NT2/D1 (cell line): ENCODE results near the gene WDR64.
"Not testable (repeated sequence)": the region's sequence is repeated elsewhere in the genome, so short reads cannot be mapped to it uniquely, and the experiment has no call there.

Source experiments
- DNase-seq: peaks from one replicate; pipeline ENCODE4 v3.0.0-alpha.2; 2011; ENCODE audit warnings: low read depth, low spot score
- H3K27me3 ChIP-seq: 2 replicates; pipeline ENCODE4 v1.6.0; 2011; ENCODE audit warnings: mild to moderate bottlenecking; ENCODE audit not compliant: insufficient read length, insufficient read depth
- H3K36me3 ChIP-seq: 2 replicates; pipeline ENCODE4 v1.6.1; 2011; ENCODE audit warnings: mild to moderate bottlenecking, low read length, mixed read lengths; ENCODE audit not compliant: insufficient read depth, insufficient read length
- H3K4me1 ChIP-seq: 2 replicates; pipeline ENCODE4 v1.5.1; 2011; ENCODE audit not compliant: insufficient read depth, insufficient read length
- H3K4me3 ChIP-seq: 2 replicates; pipeline ENCODE4 v1.5.1; 2011; ENCODE audit warnings: low read depth; ENCODE audit not compliant: insufficient read length
- H3K9ac ChIP-seq: 2 replicates; pipeline ENCODE4 v1.6.0; 2011; ENCODE audit warnings: low read depth; ENCODE audit not compliant: insufficient read length
- H3K9me3 ChIP-seq: 2 replicates; pipeline ENCODE4 v1.5.1; 2011; ENCODE audit warnings: mild to moderate bottlenecking, low read length; ENCODE audit not compliant: insufficient read depth
- SUZ12 ChIP-seq: IDR thresholded peaks from 2 replicates; pipeline ENCODE4 v1.6.1; 2011; ENCODE audit not compliant: insufficient read length, insufficient read depth; ENCODE audit errors: extremely low read depth
- YY1 ChIP-seq: IDR thresholded peaks from 2 replicates; pipeline ENCODE4 v1.6.1; 2011; ENCODE audit not compliant: insufficient read length, insufficient read depth
- ZNF274 ChIP-seq: IDR thresholded peaks from 2 replicates; pipeline ENCODE4 v1.6.1; 2011; ENCODE audit warnings: mild to moderate bottlenecking, low read depth, low read length

WDR64 gene

GRCh38 chr1:241817956-241818612, 166.0 kb downstream of the WDR64 start:
- DNase-seq: no peak
- no peaks in the 10 kb centered on the region for H3K9me3 ChIP-seq
- H3K27me3 ChIP-seq: no peaks in the 10 kb centered on the region
- H3K4me1 ChIP-seq: no peaks in the 10 kb centered on the region
- no peak overlapping the region for H3K4me3 ChIP-seq
- no peak overlapping the region for H3K9ac ChIP-seq
- TF ChIP-seq YY1: no peak
- TF ChIP-seq ZNF274: no peak
- no peak for TF ChIP-seq SUZ12
- H3K36me3 ChIP-seq: no peaks in the 10 kb centered on the region

DNA sequence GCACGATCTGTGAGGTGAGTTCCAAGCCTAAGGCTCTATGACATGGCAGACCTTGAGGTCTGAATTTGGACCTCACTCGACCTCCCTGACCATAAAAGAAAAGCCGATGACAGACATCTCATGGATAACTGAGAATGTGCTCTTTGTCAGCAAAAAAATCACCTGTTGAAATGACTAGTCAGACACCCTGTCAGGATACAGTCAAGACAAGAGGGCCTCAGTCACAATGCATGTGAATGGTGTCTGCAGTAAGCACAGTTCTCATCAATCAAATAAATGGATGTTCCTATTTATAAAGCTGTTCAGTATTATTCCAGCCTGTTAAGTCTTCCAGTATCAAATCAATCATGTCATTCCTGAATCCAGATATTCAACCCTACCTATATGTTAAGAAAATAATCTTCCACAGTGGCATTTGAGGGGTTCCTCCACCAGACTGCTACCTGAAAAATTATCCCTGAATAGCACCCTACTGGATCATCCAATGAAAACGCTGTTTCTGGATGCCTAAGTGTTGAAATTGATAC, 167.3 kb downstream of the WDR64 start:
- no peaks in the 10 kb centered on the region for H3K36me3 ChIP-seq
- H3K4me1 ChIP-seq: no peaks in the 10 kb centered on the region
- TF ChIP-seq ZNF274 (no peak), YY1 (no peak), SUZ12 (no peak)
- no peak overlapping the region for H3K4me3 ChIP-seq
- DNase-seq: no peak
- no peaks in the 10 kb centered on the region for H3K9me3 ChIP-seq
- H3K27me3 ChIP-seq: no peaks in the 10 kb centered on the region
- H3K9ac ChIP-seq: no peak overlapping the region

DNA sequence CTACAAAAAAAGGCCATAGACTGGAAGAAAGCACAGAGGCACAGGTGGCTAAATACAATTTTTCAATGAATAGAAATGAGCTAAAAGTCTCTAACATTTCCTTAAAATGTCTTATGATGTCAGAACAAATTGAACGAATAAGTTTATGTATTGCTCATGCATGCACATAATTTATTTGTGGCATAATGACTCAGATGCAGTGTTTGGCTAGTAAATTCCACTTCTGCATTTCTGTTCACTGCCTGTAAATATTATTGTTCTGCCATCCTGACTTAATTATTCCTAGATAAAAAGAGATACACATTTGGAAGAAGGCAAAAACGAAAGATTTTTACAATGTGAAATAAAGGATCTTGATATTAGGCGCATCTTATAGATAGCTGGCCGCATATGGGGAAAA, 169.3 kb downstream of the WDR64 start:
- Histone ChIP-seq H3K4me1 (no peaks in the 10 kb centered on the region), H3K9me3 (no peaks in the 10 kb centered on the region), H3K4me3 (no peak overlapping the region), H3K27me3 (no peaks in the 10 kb centered on the region), H3K36me3 (no peaks in the 10 kb centered on the region), H3K9ac (no peak overlapping the region)
- TF ChIP-seq ZNF274 (no peak), SUZ12 (no peak), YY1 (no peak)
- DNase-seq: no peak

GRCh38 chr1:241822846-241823245, 170.8 kb downstream of the WDR64 start:
- Histone ChIP-seq H3K9ac (no peak overlapping the region), H3K27me3 (no peaks in the 10 kb centered on the region), H3K4me3 (no peak overlapping the region), H3K36me3 (no peaks in the 10 kb centered on the region), H3K4me1 (no peaks in the 10 kb centered on the region), H3K9me3 (no peaks in the 10 kb centered on the region)
- no peak for TF ChIP-seq YY1
- no peak for TF ChIP-seq SUZ12
- TF ChIP-seq ZNF274: no peak
- DNase-seq: no peak

DNA sequence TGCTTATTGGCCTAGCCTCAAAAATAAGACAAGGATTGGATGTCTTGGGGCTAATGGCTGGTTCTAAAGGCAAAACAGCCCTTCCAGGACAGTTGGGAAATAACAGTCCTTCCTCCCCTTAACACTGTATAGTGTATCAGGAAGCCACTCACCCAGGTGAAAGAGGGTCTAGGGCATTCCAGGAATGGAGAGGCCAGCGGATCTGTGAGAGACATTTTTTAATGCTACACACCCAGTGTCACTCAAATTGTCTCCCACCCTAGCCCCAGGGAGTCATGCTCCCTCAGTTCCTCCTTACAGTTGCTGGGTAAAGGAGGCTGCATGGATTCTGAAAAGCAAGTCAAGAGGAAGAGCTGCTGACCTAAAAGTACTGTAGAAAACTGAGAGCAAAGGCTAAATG, 171.8 kb downstream of the WDR64 start:
- Histone ChIP-seq H3K27me3 (no peaks in the 10 kb centered on the region), H3K36me3 (no peaks in the 10 kb centered on the region), H3K4me3 (no peak overlapping the region), H3K4me1 (no peaks in the 10 kb centered on the region), H3K9ac (no peak overlapping the region), H3K9me3 (no peaks in the 10 kb centered on the region)
- TF ChIP-seq YY1: no peak
- no peak for TF ChIP-seq SUZ12
- no peak for TF ChIP-seq ZNF274
- no peak for DNase-seq

- H3K36me3 ChIP-seq: no peaks in the 10 kb centered on the region
- no peaks in the 10 kb centered on the region for H3K27me3 ChIP-seq
- no peak for DNase-seq
- no peak for TF ChIP-seq SUZ12
- no peak for TF ChIP-seq ZNF274
- no peak for TF ChIP-seq YY1
- no peak overlapping the region for H3K9ac ChIP-seq
- H3K4me3 ChIP-seq: no peak overlapping the region
- H3K4me1 ChIP-seq: no peaks in the 10 kb centered on the region
- no peaks in the 10 kb centered on the region for H3K9me3 ChIP-seq
Measured at GRCh38 chr1:241825581-241825980, 173.5 kb downstream of the WDR64 start.

GRCh38 chr1:241826613-241827012, 174.5 kb downstream of the WDR64 start:
- H3K9ac ChIP-seq: not testable (repeated sequence)

DNA sequence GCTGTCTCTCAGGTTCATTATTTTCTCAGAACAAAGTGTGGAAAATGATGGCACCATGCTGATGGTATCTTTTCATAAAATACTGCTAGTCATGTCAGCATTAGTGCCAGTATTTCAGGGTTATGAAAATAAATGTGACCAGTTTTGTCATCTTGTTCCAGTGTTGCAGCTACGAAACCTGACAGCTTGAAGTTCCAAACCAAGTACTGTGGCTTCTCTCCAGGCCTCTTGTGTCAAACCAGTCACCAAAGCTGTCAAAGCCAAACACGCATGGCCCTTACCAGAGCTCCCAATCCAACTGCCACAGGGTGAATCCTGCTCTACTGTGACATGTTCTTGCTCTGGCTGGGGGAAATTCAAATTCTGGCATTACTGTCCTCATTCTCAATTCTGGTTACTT, 175.2 kb downstream of the WDR64 start:
- no peak overlapping the region for H3K4me3 ChIP-seq
- H3K36me3 ChIP-seq: no peaks in the 10 kb centered on the region
- no peaks in the 10 kb centered on the region for H3K9me3 ChIP-seq
- no peak overlapping the region for H3K9ac ChIP-seq
- H3K27me3 ChIP-seq: no peaks in the 10 kb centered on the region
- no peak for TF ChIP-seq YY1
- TF ChIP-seq SUZ12: no peak
- no peak for TF ChIP-seq ZNF274
- no peak for DNase-seq
- no peaks in the 10 kb centered on the region for H3K4me1 ChIP-seq

More at GRCh38 chr1:241826613-241827012, 174.5 kb downstream of the WDR64 start:
- not testable (repeated sequence) for H3K4me1 ChIP-seq, H3K4me3 ChIP-seq, H3K27me3 ChIP-seq, DNase-seq, H3K36me3 ChIP-seq, H3K9me3 ChIP-seq
